HepG2 (cell line): ENCODE data around the gene NELFB. TPM values are rescaled to one million over a fixed set of nuclear protein-coding genes. Genes with fewer than 3 reads are reported as not detected.
A peak's percentile ranks its signal among the peaks of the same experiment; 100 is the strongest.

Source experiments
- CAMTA2 ChIP-seq: sonication (generic); formaldehyde crosslinking; IDR thresholded peaks from 2 replicates; pipeline ENCODE4 v1.4.0; 2020; ENCODE audit warnings: mild to moderate bottlenecking, missing genetic modification reagents, borderline replicate concordance
- HNRNPLL ChIP-seq: fragments of 200-400 bp; formaldehyde crosslinking; IDR thresholded peaks from 2 replicates; pipeline ENCODE4 v1.6.1; 2017; ENCODE audit warnings: mild to moderate bottlenecking, low read depth, low read length; ENCODE audit not compliant: poor library complexity, severe bottlenecking
- KDM5B ChIP-seq: sonication (generic); formaldehyde crosslinking; IDR thresholded peaks from 2 replicates; pipeline ENCODE4 v1.4.0; 2020; ENCODE audit warnings: missing genetic modification reagents, mild to moderate bottlenecking, borderline replicate concordance
- MTA1 ChIP-seq: sonication (generic); formaldehyde crosslinking; IDR thresholded peaks from 2 replicates; pipeline ENCODE4 v1.4.0; 2020; ENCODE audit warnings: missing genetic modification reagents, mild to moderate bottlenecking, borderline replicate concordance
- MXD1 ChIP-seq: sonication (generic); formaldehyde crosslinking; IDR thresholded peaks from 2 replicates; pipeline ENCODE4 v1.4.0; 2020; ENCODE audit warnings: mild to moderate bottlenecking, missing genetic modification reagents
- STAG1 ChIP-seq: sonication (generic); formaldehyde crosslinking; IDR thresholded peaks from 2 replicates; pipeline ENCODE4 v1.4.0; 2020; ENCODE audit warnings: missing genetic modification reagents
- ZBTB33 ChIP-seq: sonication (generic); formaldehyde crosslinking; IDR thresholded peaks from 2 replicates; pipeline ENCODE4 v1.4.0; 2020; ENCODE audit warnings: missing genetic modification reagents
- ZBTB44 ChIP-seq: sonication (generic); formaldehyde crosslinking; IDR thresholded peaks from 2 replicates; pipeline ENCODE4 v1.4.0; 2020; ENCODE audit warnings: missing genetic modification reagents
- ZBTB7A ChIP-seq: sonication (generic); formaldehyde crosslinking; IDR thresholded peaks from 2 replicates; pipeline ENCODE4 v1.8.0; 2022; ENCODE audit warnings: mild to moderate bottlenecking, missing genetic modification reagents
- ZNF280D ChIP-seq: sonication (generic); formaldehyde crosslinking; IDR thresholded peaks from 2 replicates; pipeline ENCODE4 v1.5.1; 2020; ENCODE audit warnings: mild to moderate bottlenecking, missing genetic modification reagents
- ZNF501 ChIP-seq: sonication (generic); formaldehyde crosslinking; IDR thresholded peaks from 2 replicates; pipeline ENCODE4 v1.5.1; 2020; ENCODE audit warnings: mild to moderate bottlenecking, moderate library complexity, missing genetic modification reagents
- ZNF510 ChIP-seq: sonication (generic); formaldehyde crosslinking; IDR thresholded peaks from 2 replicates; pipeline ENCODE4 v1.4.0; 2020; ENCODE audit warnings: low read depth, mild to moderate bottlenecking, missing genetic modification reagents
- ZNF691 ChIP-seq: sonication (generic); formaldehyde crosslinking; IDR thresholded peaks from 2 replicates; pipeline ENCODE4 v1.4.0; 2020; ENCODE audit warnings: missing genetic modification reagents, low read depth, mild to moderate bottlenecking, borderline replicate concordance
- ZNF772 ChIP-seq: sonication (generic); formaldehyde crosslinking; IDR thresholded peaks from 2 replicates; pipeline ENCODE4 v1.5.0; 2020; ENCODE audit warnings: mild to moderate bottlenecking, missing genetic modification reagents
- polyA plus RNA-seq, 8 experiments: library from polyadenylated mRNA; depleted of rRNA in 3 of 8; stranded (reverse) in 7 of 8; unstranded in 1 of 8; fragments of >200 nt; fragmentation: Illumina TruSeq in 4 of 8; extraction: Trizol in 4 of 8; gene quantifications; 2 replicates each; pipeline versions ENCODE4 v1.2.1 to v1.2.3, GENCODE V29; 2011 to 2016; ENCODE audit warnings: low read depth in 4 of 8, missing spikeins in 1 of 8, mixed read lengths in 1 of 8; ENCODE audit not compliant: insufficient read depth in 1 of 8
- total RNA-seq, 5 experiments: library from RNA; depleted of rRNA; stranded (reverse); fragments of >200 nt; fragmentation: Illumina TruSeq; extraction: Trizol; gene quantifications; 2 replicates each; pipeline ENCODE4 v1.2.3, GENCODE V29; 2016; ENCODE audit warnings: low read depth in 1 of 5
- TF ChIP-seq, protein P1 (sequence below): sonication (generic); formaldehyde crosslinking; IDR thresholded peaks from 2 replicates; pipeline ENCODE4 v1.5.1; 2020; ENCODE audit warnings: mild to moderate bottlenecking, missing genetic modification reagents, moderate library complexity

The NELFB gene
- total and polyA plus RNA-seq, 2 of the 13 experiments (the other 11 are each of a cell fraction or from before 2014, with no cell fraction given), result 26.5 to 45.8 TPM

GRCh38 chr9:137294681-137295237 is 39.6 kb downstream of the NELFB start (continued):
- peak; percentile 71 for TF ChIP-seq ZBTB33 (CRISPR knock-in tag)
- peak; percentile 72; the same call in 1 of the 2 replicates for TF ChIP-seq ZNF772 (CRISPR knock-in tag)
- TF ChIP-seq ZNF691 (CRISPR knock-in tag), result 0 out of 2 replicates have a peak, but pooled peaks have one; percentile 13
- TF ChIP-seq ZNF280D (CRISPR knock-in tag), result peak; percentile 4; the same call in 1 of the 2 replicates
- TF ChIP-seq, protein P1, sequence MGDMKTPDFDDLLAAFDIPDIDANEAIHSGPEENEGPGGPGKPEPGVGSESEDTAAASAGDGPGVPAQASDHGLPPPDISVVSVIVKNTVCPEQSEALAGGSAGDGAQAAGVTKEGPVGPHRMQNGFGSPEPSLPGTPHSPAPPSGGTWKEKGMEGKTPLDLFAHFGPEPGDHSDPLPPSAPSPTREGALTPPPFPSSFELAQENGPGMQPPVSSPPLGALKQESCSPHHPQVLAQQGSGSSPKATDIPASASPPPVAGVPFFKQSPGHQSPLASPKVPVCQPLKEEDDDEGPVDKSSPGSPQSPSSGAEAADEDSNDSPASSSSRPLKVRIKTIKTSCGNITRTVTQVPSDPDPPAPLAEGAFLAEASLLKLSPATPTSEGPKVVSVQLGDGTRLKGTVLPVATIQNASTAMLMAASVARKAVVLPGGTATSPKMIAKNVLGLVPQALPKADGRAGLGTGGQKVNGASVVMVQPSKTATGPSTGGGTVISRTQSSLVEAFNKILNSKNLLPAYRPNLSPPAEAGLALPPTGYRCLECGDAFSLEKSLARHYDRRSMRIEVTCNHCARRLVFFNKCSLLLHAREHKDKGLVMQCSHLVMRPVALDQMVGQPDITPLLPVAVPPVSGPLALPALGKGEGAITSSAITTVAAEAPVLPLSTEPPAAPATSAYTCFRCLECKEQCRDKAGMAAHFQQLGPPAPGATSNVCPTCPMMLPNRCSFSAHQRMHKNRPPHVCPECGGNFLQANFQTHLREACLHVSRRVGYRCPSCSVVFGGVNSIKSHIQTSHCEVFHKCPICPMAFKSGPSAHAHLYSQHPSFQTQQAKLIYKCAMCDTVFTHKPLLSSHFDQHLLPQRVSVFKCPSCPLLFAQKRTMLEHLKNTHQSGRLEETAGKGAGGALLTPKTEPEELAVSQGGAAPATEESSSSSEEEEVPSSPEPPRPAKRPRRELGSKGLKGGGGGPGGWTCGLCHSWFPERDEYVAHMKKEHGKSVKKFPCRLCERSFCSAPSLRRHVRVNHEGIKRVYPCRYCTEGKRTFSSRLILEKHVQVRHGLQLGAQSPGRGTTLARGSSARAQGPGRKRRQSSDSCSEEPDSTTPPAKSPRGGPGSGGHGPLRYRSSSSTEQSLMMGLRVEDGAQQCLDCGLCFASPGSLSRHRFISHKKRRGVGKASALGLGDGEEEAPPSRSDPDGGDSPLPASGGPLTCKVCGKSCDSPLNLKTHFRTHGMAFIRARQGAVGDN (CRISPR knock-in tag), result peak; percentile 85
- peak; percentile 52; the same call in 1 of the 2 replicates for TF ChIP-seq MXD1
- TF ChIP-seq CAMTA2 (CRISPR knock-in tag), result 0 out of 2 replicates have a peak, but pooled peaks have one; percentile 30
- peak; percentile 22 for TF ChIP-seq HNRNPLL
- peak; percentile 26; the same call in 1 of the 2 replicates for TF ChIP-seq MTA1
- peak; percentile 49 for TF ChIP-seq STAG1 (CRISPR knock-in tag)
- TF ChIP-seq KDM5B (CRISPR knock-in tag), result peak; percentile 73; the same call in 1 of the 2 replicates
- no peak for TF ChIP-seq ZBTB44 (CRISPR knock-in tag)
- 0 out of 2 replicates have a peak, but pooled peaks have one; percentile 31 for TF ChIP-seq ZBTB7A
- TF ChIP-seq ZNF510, result 0 out of 2 replicates have a peak, but pooled peaks have one; percentile 62
- TF ChIP-seq ZNF501 (CRISPR knock-in tag), result peak; percentile 20; the same call in 1 of the 2 replicates
